NB4 (cell line): Measurements from ENCODE around the gene NBEAL1.

Source experiments
- CTCF ChIP-seq: IDR thresholded peaks from one replicate; pipeline ENCODE4 v1.5.1; 2012; ENCODE audit warnings: low read depth, low read length
- MAX ChIP-seq: IDR thresholded peaks from 2 replicates; pipeline ENCODE4 v1.6.1; 2011; ENCODE audit warnings: low read depth, low read length
- POLR2A ChIP-seq: IDR thresholded peaks from 2 replicates; pipeline ENCODE4 v1.6.1; 2011; ENCODE audit warnings: mild to moderate bottlenecking; ENCODE audit not compliant: insufficient read length; ENCODE audit errors: extremely low read depth

DNA sequence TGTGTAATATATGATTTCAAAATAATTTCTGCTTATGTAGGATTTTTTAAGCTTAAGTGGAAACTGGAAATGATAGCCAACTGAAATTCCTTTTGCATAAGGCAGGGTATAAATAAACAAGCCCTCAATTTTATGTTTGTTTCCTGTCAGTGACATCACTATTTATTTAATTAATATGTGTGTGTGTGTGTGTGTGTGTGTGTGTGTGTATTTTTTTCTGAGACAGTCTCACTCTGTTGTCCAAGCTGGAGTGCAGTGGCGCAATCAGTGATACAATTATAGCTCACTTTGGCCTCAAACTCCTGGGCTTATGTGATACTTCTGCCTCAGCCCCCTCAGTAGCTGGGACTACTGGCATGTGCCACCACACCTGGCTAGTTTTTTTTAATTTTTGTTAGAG, 194.9 kb downstream of the NBEAL1 start:
- no peak for TF ChIP-seq CTCF
- no peak for TF ChIP-seq POLR2A
- TF ChIP-seq MAX: no peak
